ENCODE results near the gene BBLN.
"Not testable (repeated sequence)": the region's sequence is repeated elsewhere in the genome, so short reads cannot be mapped to it uniquely, and the experiment has no call there.

BBLN gene

DNA sequence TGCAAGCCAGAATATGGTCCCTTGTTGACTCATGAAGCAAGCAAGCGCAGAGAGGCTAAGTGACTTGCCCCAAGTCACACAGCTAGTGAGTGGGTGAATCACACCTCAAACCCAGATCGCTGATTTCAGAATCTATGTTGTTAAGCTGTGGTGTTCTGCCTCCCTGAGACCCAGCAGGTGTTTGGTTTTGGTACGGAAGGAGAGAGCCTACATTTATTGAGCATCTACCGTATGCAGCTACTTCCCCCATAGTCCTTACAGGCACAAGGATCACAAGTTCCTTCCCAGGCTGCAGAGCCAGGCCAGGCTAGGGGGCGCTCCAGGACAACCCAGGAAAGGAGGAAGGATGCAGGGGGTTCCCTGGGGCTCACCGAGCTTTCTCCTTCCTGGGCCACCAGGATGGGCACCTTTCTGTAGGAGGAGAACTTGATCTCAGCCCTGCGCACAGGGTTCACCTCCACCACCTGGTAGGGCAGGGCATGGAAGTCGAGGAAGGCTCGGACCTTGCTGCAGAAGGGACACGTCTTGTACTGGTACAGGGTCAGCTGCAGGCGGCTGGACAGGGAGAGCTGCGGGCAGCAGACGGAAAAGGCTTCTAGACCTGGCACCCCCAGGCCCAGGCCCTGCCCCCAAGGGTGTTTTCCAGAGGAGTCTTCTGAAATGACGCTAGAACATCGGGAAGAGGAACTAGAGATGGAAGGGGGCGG is 35.0 kb upstream of the BBLN start:
- no peak for DNase-seq (ENCODE audit: low spot score)

DNA sequence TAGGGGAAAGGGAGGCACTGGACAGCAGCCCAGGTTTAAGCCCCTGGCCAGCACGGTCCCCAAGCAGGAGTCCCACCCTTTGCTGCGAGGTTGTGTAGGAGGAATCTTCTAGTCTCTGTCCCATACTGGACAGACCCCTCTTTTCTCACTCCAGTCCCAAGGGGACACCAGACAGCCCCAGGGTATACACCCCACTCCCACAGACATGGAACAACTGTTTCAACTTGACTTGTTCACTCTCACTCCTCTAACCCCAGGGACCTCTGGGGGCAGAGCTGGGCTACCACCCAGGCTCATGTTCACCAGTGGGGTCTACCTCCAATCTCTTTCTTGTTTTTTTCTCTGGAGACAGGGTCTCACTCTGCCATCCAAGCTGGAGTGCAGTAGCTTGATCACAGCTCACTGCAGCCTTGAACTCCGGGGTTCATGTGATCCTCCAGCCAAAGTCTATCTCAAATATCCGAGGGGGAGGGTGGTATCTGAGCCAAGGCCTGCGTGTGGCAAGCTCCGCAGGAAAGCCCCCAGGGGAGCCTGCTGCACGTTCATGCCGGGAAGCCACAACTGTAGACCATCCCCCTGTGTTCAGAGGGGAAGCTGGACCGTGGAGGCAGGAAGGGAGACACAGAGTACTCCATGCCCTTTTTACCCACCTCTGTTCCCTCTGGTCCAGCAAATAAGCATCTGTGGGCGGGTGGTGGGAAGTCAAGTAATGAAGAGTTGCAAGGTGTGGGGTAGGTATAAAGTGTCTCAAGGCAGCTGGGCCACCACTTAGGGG is 34.3 kb upstream of the BBLN start:
- no peak for DNase-seq (ENCODE audit: low spot score)

DNA sequence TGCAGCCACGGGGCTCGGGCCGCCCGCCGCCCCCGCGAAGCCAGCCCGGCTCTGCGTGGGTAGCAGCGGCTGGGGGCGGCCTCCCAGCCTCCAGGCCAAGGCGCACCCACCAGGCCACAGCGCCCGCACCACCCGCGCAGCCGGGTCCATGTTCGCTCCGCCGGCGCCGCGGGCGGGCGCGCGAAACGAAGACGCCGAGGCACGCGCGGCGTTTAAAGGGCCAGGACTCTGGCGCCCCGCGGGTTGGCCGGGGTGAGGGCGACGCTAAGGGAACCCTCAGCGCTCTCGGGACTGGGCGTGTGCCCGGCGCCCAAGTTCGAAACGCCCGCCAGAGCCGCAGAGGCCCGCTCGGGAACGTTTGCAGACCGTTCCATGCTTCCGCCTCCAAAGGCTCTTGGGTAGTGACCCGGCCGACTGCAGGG is 32.5 kb upstream of the BBLN start, which contains the start of gene PTGES2:
TSS of gene PTGES2 (minus strand) at position 162 of the 422 bp plus-strand sequence. CDS start at position 150, 12 bp downstream.
- DNase-seq (ENCODE audit: low spot score) = peak; percentile 80

DNA sequence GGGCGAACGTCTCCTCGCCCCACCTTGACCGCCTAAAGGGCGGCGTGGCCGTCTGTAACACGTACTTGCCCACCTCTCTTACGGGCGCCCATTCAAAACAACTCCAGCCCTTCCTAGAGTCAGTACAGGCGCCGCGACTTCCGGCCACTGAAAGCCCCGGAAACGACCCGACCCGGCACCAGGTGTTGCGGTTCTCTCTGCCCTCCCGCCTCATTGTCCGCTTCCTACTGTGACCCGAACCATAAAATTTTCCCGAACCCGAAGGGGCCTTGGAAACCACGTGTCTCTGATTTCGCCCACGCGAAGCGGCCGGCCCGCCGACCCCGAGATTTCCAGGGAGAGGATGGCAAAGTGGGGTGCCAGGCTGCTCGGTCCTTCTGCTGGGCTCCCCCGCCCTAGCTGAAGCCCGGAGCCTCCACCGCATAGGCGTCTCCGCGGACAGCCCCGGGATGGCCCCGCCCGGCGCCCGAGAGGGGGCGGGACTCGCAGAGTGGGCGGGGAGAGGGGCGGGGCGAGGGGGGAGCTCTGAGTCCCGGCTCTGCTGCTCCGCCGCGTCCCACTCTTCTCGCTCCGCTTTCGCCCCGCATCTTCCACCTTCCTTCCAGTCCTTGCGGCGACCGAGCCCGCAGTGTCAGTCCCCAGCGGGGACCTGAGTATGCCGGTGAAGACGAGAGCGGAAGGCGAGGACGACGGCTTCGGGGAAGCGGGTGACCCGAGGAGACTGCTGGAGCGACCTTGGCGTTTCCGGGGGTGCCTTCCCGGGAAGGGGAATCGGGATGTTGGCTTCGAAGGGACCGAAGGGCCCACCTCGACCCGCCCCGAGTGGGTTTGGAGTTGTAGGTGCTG is 31.9 kb upstream of the BBLN start:
- peak; percentile 92 for DNase-seq (ENCODE audit: low spot score)

DNA sequence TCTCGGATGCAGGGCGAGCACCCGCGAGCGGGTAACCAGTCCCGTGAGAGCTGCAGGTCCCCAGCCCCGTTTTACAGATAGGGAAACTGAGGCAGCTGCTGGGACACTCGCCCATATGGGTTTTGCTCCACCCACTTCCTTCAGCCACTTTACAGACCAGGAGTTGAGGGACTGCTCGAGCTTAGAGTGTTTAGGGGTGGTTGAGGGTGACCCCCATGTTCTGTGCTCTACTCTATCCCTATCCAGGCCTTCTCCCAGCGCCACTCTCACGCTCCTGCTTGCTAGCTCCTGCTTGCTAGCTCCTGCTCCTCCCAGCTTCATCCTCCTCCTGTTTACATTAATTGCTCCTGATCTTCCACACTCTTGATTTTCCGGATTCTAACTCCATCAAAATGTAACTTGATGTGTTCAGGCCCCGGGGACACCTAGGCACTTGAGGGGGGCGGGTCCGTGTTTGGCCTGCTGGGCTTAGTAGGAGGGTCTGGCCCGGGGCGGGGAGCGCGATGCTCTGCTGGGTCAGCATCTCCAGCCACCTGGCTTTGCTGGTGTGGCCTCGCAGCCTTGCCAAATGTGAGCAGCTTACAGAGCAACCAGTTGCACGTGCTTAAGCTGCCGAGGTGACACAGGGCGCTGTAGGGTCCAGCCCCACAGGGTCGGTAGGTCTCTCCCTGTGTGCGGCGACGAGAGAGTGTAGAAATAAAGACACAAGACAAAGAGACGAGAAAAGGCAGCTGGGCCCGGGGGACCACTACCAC is 31.1 kb upstream of the BBLN start:
- no peak for DNase-seq (ENCODE audit: low spot score)

DNA sequence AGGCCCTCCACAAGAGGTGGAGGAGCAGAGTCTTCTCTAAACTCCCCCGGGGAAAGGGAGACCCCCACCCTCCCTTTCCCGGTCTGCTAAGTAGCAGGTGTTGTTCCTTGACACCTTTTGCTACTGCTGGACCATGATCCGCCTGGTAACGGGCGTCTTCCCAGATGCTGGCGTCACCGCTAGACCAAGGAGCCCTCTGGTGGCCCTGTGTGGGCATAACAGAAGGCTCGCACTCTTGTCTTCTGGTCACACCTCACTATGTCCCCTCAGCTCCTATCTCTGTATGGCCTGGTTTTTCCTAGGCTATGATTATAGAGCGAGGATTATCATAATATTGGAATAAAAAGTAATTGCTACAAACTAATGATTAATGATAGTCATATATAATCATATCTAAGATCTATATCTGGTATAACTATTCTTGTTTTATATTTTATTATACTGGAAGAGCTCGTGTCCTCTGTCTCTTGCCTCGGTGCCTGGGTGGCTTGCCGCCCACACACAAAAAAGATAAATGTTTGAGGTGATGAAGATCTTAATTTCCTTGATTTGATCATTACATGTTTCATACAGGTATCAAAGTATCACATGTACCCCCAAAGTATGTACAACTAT is 30.0 kb upstream of the BBLN start:
- not testable (repeated sequence) for DNase-seq (ENCODE audit: low spot score)

DNA sequence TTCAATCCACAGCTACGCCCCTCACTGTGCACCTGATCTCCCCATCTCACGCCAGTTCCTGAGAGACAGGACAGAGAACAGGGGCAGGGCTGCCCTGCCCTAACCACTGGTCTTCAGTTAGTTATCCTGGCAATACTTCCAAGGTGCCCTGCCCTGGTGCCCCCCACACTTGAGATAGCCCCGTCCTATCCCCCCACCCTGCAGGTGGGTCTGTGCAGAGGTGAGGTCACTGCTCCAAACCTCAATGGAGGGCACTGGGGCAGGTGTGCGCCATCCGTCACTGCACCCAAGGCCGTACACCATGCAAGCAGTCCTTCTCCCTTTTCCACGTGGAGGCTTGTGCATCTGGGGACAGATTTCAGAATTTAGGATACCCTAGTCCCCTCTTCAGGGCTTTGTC is 29.4 kb upstream of the BBLN start:
- DNase-seq (ENCODE audit: low spot score) = not testable (repeated sequence)

DNA sequence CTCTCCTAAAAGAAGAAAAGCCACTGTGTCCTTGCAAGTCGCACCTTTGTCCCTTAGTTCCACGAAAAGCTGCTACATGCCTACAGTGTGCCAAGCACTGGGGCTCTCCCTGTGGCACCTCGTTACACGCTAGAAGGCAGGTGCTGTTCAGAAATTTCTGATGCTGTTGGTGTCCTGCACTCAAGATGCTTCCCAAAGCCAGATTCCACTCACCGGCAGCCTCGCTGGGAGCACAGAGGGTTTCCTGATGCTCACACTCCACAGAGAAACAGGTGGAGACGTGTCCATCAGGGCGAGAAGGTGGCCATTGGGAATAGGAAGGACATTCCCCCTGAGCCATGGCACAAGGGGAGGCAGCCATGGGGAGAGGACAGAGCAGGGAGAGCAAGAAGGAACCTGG is 28.7 kb upstream of the BBLN start:
- DNase-seq (ENCODE audit: low spot score) = not testable (repeated sequence)

DNA sequence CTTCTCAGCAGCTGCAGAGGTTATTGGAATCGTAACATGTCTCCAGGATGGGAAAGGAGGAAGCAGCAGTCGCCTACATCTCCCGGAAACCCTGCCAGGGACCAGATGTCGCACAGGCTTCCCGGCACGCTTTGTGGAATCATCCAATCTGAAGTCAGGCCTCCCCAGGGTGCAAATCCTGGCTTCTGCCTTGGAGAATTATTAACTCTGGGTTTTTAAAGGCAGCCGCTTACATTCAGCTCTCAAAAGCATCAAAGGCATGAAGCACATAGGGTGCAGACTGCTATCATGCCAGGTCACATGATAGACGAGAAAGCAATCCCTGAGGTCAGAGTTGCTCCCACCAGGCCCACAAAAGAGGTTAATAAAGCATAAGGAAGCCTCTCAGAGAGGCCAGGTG is 27.9 kb upstream of the BBLN start:
- DNase-seq (ENCODE audit: low spot score) = peak; percentile 70

DNA sequence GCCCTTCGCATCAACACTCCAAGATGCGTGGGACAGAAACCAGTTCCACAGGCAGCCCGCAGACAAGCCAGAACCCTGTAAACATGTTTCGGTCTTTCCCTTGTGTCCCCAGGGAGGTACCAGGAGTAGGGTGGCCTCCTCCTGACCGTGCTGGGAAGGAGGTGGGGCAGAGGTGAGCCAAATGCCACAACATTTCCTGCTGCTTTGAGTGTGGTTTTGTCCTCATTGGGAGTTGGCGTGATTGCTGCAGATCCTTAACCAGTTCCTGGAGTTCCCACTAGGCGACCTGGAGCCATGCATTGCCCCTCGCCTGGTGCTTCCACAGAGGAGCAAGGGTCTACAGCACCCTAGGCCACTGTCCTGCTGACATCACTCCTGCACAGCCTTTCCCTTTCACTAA is 24.5 kb upstream of the BBLN start:
- peak; percentile 64 for DNase-seq (ENCODE audit: low spot score)

DNA sequence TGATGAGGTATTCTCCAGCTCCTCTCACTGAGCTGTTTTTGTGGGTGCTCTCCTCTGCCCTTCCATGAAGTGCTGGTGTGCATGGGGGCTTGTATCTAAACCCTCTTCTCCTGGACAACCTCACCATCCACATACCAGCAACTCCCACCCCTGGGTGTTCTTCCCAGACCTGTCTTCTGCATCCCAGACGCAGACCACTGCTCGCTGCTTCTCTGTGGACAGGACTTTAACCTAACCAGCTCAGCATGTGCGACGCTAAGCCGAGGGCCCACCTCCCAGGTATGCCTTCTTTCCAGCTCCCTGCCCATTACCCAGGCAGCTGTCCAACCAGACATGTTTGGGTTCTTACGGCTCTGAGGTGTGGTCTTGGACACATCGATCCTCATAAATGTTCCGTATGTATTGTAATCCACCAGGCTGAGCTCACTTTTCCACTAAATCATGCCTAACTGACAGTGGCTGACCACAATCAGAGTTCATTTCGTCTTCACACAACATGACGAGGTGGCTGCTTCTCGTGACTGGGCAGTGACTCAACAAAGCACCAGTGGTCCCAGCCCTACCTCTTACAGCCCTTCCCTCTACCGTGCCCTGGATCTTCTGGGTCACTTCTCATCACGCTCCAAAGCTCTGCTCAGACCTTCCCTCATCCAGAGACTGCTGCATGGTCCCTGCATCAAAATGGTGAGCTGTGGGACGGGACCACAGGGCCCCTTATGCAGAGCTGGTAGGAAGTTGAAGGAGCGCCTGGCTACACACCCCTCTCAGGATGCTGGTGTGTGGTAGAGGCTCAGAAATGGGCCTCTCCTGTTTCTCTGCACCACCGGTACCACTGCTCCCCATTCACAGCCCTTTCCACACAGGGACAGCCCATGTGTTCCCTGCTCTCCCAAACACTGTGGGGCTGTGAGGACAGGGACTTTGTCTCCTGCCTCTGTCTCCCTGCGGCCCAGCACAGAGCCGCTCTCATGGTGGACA is 23.0 kb upstream of the BBLN start:
- peak; percentile 87 for DNase-seq (ENCODE audit: low spot score)

DNA sequence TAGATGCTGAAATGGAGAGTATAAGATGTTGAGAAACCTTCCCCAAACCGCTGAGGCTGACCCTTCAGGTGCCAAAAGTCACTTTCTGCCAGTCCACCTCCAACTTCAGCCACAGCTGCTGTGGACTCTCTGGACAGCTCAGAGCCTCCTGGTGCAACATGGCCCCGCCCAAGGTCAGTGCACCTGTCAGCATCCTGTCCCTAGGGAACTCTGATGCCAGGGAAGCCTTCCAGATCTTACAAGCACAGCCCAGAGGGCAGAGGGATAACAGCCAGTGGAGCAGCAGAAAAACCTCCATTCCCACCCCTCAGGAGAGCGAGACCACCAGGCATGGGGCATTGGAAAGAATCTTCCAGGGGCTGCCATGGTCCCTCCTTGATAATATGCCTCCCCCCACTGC is 22.1 kb upstream of the BBLN start:
- no peak for DNase-seq (ENCODE audit: low spot score)

DNA sequence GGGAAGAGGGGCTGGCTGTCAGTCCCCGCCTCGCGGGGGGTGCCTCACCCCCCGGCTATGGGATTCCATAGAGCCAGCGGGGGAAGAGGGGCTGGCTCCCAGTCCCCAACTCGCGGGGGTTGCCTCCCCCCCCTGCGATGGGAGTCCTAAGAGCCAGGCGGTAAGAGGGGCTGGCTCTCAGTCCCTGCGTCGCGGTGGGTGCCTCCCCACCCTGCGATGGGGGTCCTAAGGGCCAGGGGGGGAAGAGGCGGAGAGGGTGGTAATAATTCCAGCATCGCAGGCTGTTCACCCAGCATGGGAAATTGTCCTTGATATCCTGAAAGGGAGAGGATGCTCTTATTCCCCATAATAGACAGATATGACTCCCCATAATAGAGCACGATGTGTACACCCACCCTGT is 20.4 kb upstream of the BBLN start:
- DNase-seq (ENCODE audit: low spot score) = no peak

DNA sequence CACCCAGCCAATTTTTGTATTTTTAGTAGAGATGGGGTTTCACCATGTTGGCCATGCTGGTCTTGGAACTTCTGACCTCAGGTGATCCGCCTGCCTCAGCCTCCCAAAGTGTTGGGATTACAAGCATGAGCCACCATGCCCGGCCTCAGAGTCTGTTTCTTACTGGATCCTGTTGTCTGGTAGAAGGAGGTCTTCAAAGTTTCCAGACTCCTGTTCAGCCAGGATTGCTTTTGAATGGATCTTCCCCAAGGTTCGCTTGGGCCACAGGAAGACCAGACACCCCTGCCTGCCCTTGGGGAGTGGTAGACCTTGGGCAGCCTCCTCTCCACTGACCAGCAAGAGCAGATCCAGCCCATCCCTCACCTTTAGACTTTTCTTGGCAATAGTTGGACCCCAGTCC is 18.5 kb upstream of the BBLN start:
- no peak for DNase-seq (ENCODE audit: low spot score)

DNA sequence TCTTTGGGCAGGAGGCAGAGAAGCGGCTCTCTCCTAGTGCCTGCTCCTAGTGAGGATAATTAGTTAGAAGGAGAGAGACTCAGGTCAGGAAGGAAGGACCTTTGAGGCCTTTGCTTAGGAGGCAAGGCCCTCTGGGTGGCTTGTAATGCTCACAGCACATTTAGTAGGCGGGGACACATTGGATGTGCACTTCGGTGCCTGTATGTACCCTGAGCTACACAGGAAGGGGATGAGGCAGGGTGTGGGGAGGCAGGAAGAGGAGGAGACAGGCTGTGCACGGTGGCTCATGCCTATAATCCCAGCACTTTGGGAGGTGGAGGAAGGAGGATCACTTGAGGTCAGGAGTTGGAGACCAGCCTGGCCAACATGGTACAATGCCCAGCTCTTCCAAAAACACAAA is 18.0 kb upstream of the BBLN start:
- no peak for DNase-seq (ENCODE audit: low spot score)

DNA sequence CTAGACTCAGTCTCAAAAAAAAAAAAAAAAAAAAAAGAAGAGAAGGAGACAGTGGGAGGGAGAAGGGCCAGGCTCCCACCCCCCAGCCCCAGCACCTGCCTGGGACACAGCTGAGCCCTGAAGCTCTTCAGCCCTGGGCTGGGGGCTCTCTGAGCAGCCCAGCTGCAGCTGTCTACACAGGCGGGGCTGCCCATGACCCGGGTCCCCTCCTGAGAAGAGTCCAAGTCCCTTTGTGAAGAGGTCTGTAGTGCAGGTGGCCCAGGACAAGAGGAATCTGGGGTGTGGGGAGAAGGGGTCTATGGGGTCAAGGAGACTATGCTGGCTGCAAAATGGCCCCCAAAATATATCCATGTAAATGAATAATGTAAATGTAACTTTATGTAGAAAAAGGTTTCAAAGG is 17.5 kb upstream of the BBLN start:
- DNase-seq (ENCODE audit: low spot score) = no peak

DNA sequence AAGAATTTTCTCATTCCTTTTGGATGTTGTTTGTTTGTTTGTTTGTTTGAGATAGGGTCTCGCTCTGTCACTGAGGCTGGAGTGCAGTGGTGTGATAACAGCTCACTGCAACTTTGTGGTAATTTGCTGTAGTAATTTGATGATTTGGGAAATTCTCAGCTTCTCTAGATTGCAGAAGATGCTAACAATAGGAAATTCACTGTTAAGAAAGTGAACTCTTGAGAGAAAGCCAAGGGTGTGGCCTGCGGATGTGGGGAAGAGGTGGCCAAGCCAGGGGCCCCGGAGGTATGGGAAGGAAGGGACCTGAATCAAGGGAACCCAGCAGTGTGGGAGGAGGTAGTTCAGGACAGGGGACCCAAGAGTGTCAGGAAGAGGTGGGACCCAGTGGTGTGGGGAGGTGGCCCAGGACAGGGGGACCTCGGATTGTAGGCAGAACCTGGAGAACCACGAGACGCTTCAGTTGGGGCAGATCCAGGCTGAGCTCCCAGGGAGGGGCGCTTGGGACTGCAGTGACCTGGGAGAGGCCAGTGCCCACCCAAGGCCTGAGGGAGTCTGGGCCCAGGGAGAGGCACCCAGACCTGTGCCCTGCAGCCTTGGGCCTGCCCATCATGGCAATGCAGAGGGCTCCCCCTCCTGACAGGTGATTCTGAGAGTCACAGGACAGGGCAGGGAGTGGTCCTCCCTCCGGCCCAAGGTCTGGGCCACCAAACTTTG is 16.4 kb upstream of the BBLN start:
- DNase-seq (ENCODE audit: low spot score) = peak; percentile 41

DNA sequence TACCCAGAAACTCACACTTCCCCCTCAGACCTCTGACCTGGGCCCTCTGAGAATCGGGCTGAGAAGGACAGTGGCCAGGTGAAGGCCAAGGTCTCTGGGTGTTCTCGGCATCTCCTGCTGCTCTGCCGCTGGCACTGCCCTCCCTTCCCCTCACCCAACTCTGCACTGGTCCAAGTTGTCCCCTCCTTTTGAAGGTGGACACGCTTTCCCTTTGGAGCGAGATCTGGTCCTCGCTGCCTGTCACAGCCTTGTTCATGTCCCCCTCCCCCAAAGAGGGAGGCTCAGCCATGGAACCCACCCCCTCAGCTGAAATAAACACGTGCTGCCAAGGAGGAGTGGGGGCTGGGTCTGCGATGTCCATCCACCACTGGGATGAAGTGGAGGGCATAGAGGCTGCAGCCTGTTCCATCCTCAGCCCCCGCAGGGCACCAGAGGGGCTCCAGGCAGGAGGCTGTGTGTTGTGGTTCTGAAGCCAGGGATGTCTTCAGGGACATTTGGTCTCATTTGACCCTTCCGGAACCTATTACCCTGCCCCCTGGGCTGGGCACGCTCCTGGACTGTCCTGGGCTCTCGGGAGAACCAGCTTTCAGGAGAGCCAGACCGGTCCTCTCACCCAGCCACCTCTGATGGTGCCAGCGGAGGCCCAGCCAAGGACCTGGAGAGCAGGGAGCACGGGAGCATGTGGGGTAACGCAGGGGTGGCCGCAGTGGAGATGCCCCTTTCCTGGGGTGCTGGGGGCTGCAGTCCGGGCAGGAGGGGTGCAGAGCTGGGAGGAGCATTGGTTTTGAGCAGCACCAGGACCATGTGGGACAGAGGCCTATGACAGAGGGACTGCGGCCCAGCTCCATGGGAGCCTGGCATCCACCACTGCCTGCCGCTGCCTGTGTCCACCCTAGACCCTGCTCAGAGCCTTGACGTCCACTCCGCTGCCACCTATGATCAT is 15.6 kb upstream of the BBLN start:
- no peak for DNase-seq (ENCODE audit: low spot score)

All from SW480 (cell line).